ENCODE data around the gene OBSL1.

- TF ChIP-seq, protein P1, sequence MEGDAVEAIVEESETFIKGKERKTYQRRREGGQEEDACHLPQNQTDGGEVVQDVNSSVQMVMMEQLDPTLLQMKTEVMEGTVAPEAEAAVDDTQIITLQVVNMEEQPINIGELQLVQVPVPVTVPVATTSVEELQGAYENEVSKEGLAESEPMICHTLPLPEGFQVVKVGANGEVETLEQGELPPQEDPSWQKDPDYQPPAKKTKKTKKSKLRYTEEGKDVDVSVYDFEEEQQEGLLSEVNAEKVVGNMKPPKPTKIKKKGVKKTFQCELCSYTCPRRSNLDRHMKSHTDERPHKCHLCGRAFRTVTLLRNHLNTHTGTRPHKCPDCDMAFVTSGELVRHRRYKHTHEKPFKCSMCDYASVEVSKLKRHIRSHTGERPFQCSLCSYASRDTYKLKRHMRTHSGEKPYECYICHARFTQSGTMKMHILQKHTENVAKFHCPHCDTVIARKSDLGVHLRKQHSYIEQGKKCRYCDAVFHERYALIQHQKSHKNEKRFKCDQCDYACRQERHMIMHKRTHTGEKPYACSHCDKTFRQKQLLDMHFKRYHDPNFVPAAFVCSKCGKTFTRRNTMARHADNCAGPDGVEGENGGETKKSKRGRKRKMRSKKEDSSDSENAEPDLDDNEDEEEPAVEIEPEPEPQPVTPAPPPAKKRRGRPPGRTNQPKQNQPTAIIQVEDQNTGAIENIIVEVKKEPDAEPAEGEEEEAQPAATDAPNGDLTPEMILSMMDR (IDR thresholded peaks at IDR 0.05), result peak; percentile 50 to 77 (median 70)
- TF ChIP-seq POLR2A (IDR thresholded peaks at IDR 0.05), result no peak
These were observed 61.4 kb downstream of the OBSL1 start for GRCh38 chr2:219509780-219510511.
